Measurements from ENCODE around the gene SLC25A13.

SLC25A13 gene

GRCh38 chr7:96116173-96116572, 205.7 kb downstream of the SLC25A13 start:
- no peak for TF ChIP-seq CTCF (IDR thresholded peaks at IDR 0.05)

GRCh38 chr7:96114190-96114589, 207.7 kb downstream of the SLC25A13 start:
- no peak for TF ChIP-seq CTCF (IDR thresholded peaks at IDR 0.05)

GRCh38 chr7:96111405-96111804, 210.5 kb downstream of the SLC25A13 start:
- TF ChIP-seq CTCF (IDR thresholded peaks at IDR 0.05): no peak

GRCh38 chr7:96104984-96105383, 216.9 kb downstream of the SLC25A13 start:
- no peak for TF ChIP-seq CTCF (IDR thresholded peaks at IDR 0.05)

- TF ChIP-seq CTCF (IDR thresholded peaks at IDR 0.05): no peak
These were observed 219.6 kb downstream of the SLC25A13 start for GRCh38 chr7:96102096-96102811.

- no peak for TF ChIP-seq CTCF (IDR thresholded peaks at IDR 0.05)
These were observed 221.2 kb downstream of the SLC25A13 start for GRCh38 chr7:96100737-96101136.

- no peak for TF ChIP-seq CTCF (IDR thresholded peaks at IDR 0.05)
These were observed 224.1 kb downstream of the SLC25A13 start for GRCh38 chr7:96097835-96098234.

GRCh38 chr7:96093435-96093834, 228.5 kb downstream of the SLC25A13 start:
- TF ChIP-seq CTCF (IDR thresholded peaks at IDR 0.05): no peak

Data from LNCAP (cell line).